Stimulated activated CD4-positive, alpha-beta T cell treated with anti-CD3 and anti-CD28 coated beads, Interleukin-2, amount 100 ng/mL, for 48 hours (primary cell): Measurements from ENCODE around the gene WIPF2.
"Not testable (repeated sequence)": the region's sequence is repeated elsewhere in the genome, so short reads cannot be mapped to it uniquely, and the experiment has no call there.

Source experiments
- DNase-seq, 2 donors: peaks; one replicate each; pipeline ENCODE4 v3.0.0-alpha.2; 2020

Gene WIPF2

DNA sequence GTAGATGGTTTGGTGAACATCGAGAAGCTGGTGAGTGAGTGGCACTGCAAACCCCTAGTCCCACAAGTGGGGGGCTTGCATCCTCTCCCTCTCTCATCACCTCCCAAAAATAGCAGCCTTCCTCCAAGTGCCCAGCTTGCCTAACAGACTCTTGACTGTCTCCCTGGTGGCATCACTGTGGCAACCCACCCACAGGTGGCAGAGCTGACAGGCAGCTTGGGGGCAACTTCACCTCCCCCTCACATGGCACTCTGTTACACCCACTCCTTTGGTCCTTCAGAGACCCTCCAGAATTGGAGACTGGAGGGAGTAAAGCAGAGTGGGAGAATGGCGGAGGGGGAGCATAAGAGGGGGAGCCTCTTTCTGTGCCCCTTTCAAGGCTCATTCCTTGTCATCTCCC lies 26.1 kb upstream of the WIPF2 start:
- no peak for DNase-seq

DNA sequence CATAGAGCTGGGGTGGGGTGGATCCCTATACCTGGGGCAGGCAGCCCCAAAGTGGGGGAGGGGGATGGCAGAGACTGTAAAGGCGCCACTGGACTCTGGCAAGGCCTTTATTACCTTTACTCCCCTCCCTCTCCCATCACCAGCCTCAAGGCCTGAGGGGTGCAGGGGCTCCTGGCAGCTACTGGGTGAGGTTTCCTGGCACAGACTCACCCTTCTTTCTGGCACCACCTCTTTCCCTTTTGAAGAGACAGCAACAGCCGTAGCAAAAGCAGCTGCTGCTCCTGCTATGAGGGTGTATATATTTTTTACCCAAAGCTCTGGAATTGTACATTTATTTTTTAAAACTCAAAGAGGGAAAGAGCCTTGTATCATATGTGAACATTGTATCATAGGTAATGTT lies 24.3 kb upstream of the WIPF2 start:
- DNase-seq, result no peak

DNA sequence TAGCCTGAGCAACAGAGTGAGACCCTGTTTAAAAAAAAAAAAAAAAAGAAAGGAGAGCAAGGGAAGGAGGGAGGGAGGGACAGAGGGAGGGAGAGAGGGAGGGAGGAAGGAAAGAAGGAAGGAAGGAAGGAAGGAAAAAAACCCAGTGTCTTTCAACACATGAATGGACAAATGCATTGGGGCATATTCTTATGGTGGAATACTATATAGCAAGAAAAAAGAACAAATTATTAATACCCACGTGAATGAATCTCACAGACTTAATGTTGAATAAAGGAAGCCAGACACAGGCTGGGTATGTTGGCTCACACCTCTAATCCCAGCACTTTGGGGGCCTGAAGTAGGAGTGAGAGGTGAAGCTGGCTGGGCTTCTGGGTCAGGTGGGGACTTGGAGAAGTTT lies 21.6 kb upstream of the WIPF2 start:
- no peak for DNase-seq

DNA sequence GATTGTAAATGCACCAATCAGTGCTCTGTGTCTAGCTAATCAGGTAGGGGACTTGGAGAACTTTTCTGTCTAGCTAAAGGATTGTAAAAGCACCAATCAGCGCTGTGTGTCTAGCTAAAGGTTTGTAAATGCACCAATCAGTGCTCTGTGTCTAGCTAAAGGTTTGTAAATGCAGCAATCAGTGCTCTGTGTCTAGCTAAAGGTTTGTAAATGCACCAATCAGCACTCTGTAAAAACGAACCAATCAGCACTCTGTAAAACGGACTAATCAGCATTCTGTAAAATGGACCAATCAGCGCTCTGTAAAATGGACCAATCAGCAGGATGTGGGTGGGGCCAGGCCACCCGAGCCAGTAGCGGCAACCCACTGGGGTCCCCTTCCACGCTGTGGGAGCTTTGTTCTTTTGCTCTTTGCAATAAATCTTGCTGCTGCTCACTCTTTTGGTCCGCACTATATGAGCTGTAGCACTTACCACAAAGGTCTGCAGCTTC lies 21.1 kb upstream of the WIPF2 start:
- not testable (repeated sequence) for DNase-seq

DNA sequence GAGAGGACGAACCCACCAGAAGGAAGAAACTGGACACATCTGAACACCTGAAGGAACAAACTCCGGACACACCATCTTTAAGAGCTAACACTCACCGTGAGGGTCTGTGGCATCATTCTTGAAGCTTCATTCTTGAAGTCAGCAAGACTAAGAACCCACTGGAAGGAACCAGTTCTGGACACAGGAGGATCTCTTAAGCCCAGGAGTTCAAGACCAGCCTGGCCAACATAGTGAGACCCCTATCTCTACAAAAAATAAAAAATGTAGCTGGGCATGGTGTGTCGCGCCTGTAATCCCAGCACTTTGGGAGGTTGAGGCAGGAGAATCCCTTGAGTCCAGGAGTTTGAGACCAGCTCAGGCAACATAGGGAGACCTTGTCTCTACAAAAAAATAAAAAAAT lies 20.5 kb upstream of the WIPF2 start:
- no peak for DNase-seq

DNA sequence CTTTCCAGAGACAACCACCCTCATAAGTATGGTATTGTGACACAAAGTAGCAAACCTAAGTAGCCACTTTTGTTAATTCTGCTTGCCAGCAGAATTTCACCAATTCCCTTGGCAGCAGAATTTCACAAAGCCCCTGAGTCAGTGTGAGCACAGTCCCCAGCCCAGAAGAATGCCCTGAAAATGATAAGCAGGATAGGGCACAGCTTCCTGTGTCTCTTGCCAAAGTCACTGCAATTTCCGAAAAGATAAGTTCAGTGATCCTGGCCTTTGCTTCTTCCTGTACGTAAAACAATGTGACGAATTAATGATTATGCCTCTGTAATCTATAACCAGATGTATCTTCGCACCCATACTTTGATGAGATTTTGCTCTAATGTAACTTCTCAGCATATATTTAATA lies 16.0 kb upstream of the WIPF2 start:
- DNase-seq, result no peak

DNA sequence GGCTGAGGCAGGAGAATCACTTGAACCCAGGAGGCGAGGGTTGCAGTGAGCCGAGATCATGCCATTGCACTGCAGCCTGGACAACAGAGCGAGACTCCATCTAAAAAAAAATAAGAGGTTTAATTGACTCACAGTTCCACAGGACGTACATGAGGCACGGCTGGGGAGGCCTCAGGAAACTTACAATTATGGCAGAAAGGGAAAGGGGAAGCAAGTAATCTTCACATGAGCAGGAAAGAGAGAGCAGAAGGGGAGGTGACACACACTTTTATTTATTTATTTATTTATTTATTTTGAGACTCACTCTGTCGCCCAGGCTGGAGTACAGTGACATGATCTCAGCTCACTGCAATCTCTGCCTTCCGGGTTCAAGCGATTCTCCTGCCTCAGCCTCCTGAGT lies 12.9 kb upstream of the WIPF2 start:
- not testable (repeated sequence) for DNase-seq

DNA sequence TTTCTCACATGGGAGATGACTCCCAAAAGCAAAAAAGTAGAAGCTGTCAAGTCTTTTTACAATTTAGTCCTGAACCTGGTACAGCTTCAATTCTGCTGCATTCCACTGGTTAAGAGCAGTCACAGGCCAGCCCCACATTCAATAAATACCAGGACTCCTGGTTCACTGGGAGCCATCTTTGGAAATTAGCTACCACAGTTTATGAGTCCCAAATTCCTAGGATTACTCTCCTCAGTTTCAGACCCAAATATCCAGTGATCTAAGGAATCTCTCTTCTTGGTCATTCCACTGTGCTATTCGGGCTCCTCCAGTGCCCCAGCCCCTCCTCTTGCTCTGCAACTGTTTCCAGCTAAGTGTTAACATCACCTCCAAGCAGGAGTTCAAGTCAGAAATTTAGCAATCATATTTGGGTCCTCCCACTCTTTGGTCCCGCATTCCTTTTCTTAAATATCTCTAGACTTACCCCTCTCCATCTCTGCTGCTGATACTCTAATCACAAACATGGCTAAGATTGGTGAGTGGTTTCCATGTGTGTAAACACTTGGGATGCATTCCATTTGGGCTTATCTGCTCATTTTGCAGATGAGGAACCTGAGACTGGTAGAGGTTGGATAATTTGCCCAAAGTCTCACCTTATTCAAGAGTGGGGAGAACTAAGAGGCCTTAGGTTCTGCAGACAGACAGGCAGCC lies 9.6 kb upstream of the WIPF2 start:
- no peak for DNase-seq

DNA sequence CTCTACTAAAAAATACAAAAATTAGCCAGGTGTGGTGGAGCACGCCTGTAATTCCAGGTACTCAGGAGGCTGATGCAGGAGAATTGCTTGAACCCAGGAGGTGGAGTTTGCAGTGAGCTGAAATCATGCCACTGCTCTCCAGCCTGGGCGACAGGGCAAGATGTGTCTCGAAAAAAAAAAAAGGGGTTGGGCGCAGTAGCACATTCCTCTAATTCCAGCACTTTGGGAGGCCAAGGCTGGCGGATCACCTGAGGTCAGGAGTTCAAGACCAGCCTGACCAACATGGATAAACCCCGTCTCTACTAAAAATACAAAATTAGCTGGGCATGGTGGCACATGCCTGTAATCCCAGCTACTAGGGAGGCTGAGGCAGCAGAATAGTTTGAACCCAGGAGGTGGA lies 5.2 kb upstream of the WIPF2 start:
- not testable (repeated sequence) for DNase-seq

DNA sequence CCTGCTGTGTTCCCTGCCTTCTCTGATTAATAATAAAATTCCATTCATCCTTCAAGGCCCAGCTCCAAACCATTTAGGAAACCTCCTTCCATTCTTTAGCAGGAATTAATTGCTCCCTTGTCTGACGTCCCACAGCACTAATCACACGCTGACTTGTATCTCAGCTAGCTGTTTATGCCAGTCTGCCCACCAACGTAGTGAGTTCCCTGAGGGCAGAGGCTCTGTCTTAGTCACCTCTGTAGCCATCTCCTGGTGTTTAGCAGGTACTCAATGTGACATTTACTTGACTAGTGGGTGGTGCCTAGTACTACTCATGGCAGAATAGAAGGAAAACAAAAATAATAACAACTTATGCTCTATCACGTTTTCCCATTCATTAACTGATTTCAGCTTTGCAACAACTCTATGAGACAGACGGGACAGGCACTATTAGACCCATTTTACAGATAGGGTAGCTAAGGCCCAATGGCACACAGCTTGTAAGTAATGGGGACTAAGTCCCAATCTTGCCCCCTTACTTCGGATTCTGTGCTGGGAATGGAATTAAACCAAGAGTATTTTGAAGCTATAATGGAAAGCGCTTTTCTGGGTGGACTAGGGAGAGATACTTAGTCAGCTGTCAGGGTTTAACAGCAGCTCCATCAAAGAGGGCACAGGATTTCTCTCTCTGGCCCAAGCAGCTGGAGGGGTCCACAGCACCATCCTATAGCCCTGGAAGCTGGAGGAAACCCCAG lies 931 bp upstream of the WIPF2 start:
- no peak for DNase-seq

DNA sequence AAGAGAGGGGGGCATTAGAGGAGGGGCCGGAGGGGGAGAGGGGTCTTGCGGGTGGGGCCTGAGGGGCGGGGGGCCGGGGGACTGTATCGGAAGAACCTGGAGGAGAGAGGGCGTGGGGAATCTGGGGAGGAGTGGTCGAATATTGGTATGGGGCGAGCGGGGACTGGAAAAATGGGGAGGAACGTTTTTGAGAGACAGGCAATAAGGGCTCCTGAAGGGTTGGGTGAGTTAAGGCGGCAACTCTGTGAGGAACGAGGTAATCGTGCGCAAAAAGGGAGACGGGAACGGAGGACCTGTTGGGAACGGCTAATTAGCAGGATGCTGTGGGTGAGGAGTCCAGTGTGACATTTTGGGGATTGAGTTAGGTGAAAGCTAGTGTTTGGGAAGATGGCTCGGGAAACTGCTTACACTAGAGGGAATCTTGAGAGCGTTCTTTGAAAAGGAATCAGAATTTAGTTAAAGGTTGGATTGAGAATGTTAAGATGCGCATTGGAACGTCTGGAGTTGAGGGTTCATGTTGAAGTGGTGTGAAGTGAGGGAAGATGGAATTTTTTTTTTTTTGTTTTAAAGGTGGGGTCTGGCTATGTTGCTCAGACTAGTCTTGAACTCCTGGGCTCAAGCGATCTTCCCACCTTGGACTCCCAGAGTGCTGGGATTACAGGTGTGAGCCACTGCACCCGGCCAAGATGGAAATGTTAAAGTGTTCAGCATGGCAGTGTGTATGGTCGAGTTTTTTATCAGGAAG lies 662 bp downstream of the WIPF2 start:
- peak; percentile 20 to 32 for DNase-seq

DNA sequence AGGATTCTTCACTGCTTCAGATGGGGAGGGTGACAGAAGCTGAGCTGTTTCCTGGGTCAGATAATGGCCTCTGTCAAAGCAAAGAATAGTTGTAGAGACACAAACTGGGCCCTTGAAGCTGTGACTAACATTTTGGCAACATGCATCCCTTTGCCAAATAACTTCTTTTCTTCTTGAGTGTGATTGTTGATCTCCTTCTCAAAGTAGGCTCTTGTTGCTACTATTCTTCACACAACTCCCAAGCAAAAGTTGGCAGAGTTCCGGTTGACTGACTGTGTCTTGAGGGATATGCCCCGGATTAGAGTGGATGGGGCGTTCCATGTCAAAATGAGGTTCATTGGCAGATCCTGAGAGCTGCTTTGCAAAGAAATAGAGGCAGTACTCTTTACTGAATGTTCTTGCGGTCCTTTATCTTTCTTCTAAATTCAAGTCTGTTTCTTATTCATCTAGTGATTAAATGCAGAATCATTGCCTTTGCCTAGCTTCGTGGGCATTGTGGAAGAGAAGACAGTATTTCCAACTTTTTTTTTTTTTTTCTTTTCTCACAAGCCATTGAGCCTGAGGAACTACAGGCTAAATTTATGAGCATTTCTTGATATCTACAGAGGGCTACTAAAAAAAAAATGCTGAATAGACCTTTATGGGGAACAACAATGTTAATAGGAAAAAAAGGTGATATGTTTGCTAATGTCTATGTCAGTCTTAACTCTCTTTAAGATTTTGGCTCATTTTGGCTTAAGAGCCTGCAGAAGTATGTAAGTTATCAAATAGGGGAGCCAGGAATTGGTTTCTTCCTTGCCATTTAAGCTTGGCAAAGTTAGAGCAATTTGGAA lies 5.8 kb downstream of the WIPF2 start:
- no peak for DNase-seq

DNA sequence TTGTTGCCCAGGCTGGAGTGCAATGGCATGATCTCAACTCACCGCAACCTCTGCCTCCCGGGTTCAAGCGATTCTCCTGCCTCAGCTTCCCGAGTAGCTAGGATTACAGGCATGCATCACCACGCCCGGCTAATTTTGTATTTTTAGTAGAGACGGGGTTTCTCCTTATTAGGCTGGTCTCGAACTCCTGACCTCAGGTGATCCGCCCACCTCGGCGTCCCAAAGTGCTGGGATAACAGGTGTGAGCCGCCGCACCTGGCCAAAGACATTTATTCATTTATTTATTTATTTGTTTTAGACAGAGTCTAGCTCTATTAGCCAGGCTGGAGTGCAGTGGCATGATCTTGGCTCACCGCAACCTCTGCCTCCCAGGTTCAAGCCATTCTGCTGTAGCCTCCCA lies 10.0 kb downstream of the WIPF2 start:
- DNase-seq, result not testable (repeated sequence)

DNA sequence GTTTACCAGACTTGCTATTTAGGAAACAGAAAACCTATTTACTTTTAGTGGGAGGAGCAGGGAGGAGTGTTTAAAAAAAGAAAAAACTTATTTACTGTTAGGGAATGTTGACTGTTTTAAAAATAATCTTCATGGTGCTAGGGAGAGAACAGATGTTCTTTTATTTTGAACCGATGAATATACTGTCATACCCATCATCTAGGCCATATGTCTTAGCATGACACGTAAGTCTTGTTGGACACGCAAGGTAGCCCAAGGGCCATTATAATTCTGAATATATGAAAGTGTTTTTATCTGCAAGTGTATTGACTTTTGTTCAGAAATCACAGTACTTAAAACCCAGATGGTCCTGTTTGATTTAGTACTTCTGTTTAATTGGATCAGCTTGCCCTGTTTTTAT lies 11.6 kb downstream of the WIPF2 start:
- DNase-seq, result no peak

DNA sequence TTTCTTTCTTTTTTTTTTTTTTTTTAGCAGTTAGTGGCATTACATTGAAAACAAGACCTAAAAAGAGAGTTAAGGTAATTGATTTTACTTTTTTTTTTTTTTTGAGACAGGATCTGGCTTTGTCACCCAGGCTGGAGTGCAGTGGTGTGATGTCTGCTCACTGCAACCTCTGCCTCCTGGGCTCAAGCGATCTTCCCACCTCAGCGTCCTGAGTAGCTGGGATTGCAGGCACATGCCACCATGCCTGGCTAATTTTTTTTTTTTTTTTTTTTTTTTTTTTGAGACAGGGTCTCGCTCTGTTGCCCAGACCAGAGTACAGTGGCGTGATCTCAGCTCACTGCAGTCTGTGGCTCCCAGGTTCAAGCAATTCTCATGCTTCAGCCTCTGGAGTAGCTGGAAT lies 12.8 kb downstream of the WIPF2 start:
- DNase-seq, result not testable (repeated sequence)

DNA sequence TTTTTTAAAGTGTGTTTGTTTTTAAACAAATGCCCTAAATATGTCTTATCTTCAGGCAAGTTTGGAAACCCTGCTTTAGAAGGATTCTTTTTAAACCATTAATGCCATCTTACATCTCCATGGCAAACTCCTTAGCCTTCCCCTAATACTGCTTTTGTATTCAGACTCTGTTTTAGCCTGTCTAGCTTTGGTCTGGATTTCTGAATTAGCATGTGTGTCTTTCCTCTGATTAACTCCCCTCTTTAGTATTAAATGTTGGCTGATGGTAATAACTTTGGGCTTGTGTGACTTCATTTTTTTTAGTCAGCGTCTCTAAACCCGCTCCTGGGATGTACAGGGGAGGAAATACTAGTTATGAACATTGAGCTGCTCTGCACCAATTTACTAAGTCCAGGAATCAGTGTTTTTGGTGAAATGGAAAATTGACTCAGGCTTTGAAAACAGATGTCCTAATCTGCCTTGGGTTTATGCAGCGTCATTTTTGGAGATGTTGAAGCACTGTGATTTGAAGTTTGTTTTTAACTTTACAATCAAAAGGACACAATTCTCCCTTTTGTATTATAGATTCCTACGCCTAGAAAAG lies 22.2 kb downstream of the WIPF2 start:
- no peak for DNase-seq

DNA sequence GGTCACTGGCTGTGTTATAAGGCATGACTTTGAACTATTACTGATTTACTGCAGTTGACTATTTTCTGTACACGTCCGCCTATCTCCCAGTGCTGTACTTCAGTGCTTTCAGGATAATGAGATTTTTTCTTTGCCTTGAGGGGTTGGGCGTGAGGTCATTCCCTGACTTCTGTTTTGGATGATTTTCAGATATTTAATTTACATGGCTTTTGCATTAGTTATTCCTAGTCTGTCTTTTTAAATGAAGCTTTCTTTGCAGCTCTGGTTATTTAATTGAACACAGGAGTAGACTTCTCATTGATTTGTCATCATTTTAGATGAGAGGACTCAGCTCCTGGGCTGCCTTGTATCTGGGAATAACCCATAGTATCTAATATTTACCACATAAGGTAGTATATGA lies 23.7 kb downstream of the WIPF2 start:
- DNase-seq, result no peak

DNA sequence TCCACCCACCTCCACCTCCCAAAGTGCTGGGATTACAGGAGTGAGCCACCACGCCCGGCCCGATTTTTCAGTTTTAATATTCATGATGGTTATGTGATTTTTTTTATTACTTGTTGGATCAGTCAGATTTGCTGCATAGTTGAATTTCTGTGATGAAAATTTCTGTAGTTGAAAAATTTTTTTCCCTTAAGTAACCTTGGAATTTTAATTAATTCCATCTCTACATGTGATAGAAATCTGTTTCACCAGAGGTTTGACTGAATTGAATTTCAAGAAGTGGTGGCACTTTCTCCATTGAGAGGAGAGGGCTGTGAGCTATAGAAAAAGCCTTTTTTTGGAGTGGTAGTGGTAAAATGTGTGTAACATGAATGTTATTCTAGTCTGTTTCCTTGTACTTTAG lies 24.7 kb downstream of the WIPF2 start:
- no peak for DNase-seq

DNA sequence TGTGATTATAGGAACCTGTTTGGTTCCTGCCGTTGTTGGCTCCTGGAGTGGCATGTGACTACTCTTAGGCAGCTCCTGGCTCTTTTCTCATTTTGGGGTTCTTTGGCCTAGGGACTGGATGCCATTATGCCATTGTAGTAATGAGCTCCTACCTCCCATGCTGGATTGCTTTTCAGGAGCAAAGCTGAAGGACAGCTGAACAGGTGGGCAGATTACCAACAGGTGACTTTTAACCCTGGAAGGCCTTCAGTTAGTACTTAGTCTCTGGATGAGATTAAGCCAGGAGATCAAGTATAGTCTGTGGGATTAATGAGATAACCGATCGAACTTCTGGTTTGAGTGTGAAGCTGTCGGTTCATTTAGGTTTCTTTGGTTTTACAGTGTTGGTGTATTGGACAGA lies 25.2 kb downstream of the WIPF2 start:
- no peak for DNase-seq

DNA sequence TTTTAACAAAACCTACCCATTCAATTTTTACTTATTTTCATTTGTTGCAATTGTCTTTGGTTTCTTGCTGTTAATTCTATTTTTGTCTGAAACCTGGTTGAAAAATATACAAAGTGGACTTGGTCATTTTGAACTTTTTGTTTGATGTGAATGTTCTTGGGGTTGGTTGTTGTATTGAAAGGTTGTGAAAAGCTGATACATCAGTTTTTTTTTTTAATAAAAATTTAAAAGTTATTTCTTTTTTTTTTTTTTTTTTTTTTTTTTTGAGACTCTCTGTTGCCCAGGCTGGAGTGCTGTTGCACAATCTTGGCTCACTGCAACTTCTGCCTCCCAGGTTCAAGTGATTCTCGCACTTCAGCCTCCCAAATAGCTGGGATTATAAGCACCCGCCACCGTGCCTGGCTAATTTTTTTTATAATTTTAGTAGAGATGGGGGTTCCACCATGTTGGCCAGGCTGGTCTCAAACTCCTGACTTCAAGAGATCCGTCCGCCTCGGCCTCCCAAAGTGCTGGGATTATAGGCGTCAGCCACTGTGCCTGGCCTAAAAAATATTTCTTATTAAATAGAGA lies 28.9 kb downstream of the WIPF2 start:
- no peak for DNase-seq

DNA sequence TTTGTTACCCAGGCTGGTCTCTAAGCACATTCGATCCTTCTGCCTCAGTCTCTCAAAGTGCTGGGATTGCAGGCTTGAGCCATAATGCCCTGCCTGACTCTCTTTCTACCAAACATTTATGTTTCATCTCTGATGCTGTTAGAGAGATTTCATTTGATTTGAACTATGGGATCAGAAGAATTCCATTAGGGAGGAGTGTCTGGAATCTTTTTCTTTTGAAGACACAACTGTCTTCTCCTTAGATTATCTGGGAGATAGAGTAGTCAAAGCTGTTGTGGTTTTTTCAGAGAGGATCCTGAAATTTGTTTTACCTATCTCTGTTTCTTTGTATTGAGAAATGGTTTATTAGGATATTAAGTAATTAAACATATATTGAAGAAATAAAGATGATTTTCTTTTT lies 29.4 kb downstream of the WIPF2 start:
- no peak for DNase-seq

DNA sequence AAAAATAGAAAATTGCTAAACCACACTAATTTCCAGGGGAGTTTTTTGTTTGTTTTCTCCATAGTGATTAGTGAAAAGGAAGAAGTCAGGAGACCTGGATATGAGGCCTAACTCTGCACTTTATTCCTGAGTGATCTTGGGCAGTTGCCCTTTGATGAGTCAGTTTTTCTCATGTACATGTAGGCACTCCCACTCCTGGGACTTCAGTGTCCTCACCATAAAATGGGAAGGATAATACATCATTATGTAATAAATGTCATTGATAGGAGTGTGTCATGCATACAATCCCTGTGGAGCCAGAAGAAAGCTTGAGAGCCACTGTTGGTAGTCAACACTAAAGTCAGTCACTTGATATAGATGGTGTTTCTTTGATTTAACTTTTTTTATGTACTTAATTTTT lies 32.5 kb downstream of the WIPF2 start:
- no peak for DNase-seq
